ENCODE results near the gene DNAH17.

DNA sequence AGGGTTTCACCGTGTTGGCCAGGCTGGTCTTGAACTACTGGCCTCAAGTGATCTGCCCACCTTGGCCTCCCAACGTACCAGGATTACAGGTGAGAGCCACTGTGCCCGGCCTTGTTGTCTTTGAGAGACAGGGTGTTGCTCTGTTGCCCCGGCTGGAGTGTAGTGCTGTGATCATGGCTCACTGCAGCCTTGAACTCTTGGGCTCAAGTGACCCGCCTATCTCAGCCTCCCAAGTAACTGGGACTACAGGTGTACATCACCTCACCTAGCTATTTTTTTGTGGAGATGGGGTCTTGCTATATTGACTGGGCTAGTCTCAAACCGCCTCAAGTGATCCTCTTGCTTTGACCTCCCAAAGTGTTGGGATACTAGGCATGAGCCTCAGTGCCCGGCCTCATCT lies 130.4 kb downstream of the DNAH17 start:
- TF ChIP-seq REST (IDR thresholded peaks at IDR 0.05; ENCODE audit: borderline replicate concordance in 1 of 2, low read depth in 1 of 2, low read length in 2 of 2) (no peak), CEBPB (IDR thresholded peaks at IDR 0.05; ENCODE audit: borderline replicate concordance, low read depth, low read length) (no peak), ZNF713 (CRISPR knock-in tag; IDR thresholded peaks at IDR 0.05) (no peak), GATA4 (IDR thresholded peaks at IDR 0.05; ENCODE audit: borderline replicate concordance, low read depth) (no peak), EZH2 (conservative IDR thresholded peaks at IDR 0.05; ENCODE audit: low read depth, low read length) (no peak), ZNF292 (CRISPR knock-in tag; IDR thresholded peaks at IDR 0.05; ENCODE audit: borderline replicate concordance, low read depth) (no peak), HMGXB4 (CRISPR knock-in tag; IDR thresholded peaks at IDR 0.05; ENCODE audit: borderline replicate concordance in 1 of 2, low read depth in 1 of 2) (no peak), RFX5 (IDR thresholded peaks at IDR 0.05; ENCODE audit: low read depth, low read length) (no peak), JUNB (CRISPR knock-in tag; IDR thresholded peaks at IDR 0.05; ENCODE audit: borderline replicate concordance) (no peak)

Data from HepG2 (cell line).